ENCODE measurements around the gene ACTR3. TPM values are rescaled to one million over a fixed set of nuclear protein-coding genes. Genes with fewer than 3 reads are reported as not detected.

The ACTR3 gene
- total RNA-seq, 1 donor from 2014 or later, result 175 TPM

GRCh38 chr2:113863144-113863543 lies 26.7 kb upstream of the ACTR3 start:
- Mint-ChIP-seq H3K4me1 (ENCODE audit: unreplicated experiment) (no peaks in the 10 kb centered on the region), H3K27me3 (no peaks in the 10 kb centered on the region), H3K9me3 (no peaks in the 10 kb centered on the region), H3K4me3 (no peak overlapping the region), H3K27ac (no peak overlapping the region), H3K36me3 (no peaks in the 10 kb centered on the region)
- no peak for TF ChIP-seq CTCF (conservative IDR thresholded peaks at IDR 0.05)
- DNase-seq (ENCODE audit: extremely low spot score, unreplicated experiment), result no peak

GRCh38 chr2:113867571-113867970 lies 22.3 kb upstream of the ACTR3 start:
- H3K36me3 Mint-ChIP-seq, result no peaks in the 10 kb centered on the region
- no peaks in the 10 kb centered on the region for H3K4me1 Mint-ChIP-seq (ENCODE audit: unreplicated experiment)
- H3K27me3 Mint-ChIP-seq, result no peaks in the 10 kb centered on the region
- H3K9me3 Mint-ChIP-seq, result no peaks in the 10 kb centered on the region
- H3K4me3 Mint-ChIP-seq, result no peak overlapping the region
- no peak for TF ChIP-seq CTCF (conservative IDR thresholded peaks at IDR 0.05)
- DNase-seq (ENCODE audit: extremely low spot score, unreplicated experiment), result no peak
- no peak overlapping the region for H3K27ac Mint-ChIP-seq

- Mint-ChIP-seq H3K4me1 (ENCODE audit: unreplicated experiment) (no peaks in the 10 kb centered on the region), H3K27me3 (no peaks in the 10 kb centered on the region), H3K36me3 (no peaks in the 10 kb centered on the region), H3K27ac (no peak overlapping the region), H3K4me3 (no peak overlapping the region), H3K9me3 (no peaks in the 10 kb centered on the region)
- no peak for TF ChIP-seq CTCF (conservative IDR thresholded peaks at IDR 0.05)
- DNase-seq (ENCODE audit: extremely low spot score, unreplicated experiment), result no peak
These were observed 20.6 kb upstream of the ACTR3 start for GRCh38 chr2:113869253-113869652.

- no peak overlapping the region for H3K27ac Mint-ChIP-seq
- no peaks in the 10 kb centered on the region for H3K9me3 Mint-ChIP-seq
- H3K4me3 Mint-ChIP-seq, result no peak overlapping the region
- H3K4me1 Mint-ChIP-seq (ENCODE audit: unreplicated experiment), result peaks cover 6% of the 10 kb centered on the region
- no peaks in the 10 kb centered on the region for H3K27me3 Mint-ChIP-seq
- no peak for DNase-seq (ENCODE audit: extremely low spot score, unreplicated experiment)
- no peak for TF ChIP-seq CTCF (conservative IDR thresholded peaks at IDR 0.05)
- H3K36me3 Mint-ChIP-seq, result no peaks in the 10 kb centered on the region
These were observed 17.7 kb upstream of the ACTR3 start for GRCh38 chr2:113872201-113872600.

- Mint-ChIP-seq H3K4me3 (no peak overlapping the region), H3K27me3 (no peaks in the 10 kb centered on the region), H3K27ac (no peak overlapping the region), H3K4me1 (ENCODE audit: unreplicated experiment) (peaks cover 19% of the 10 kb centered on the region), H3K36me3 (no peaks in the 10 kb centered on the region), H3K9me3 (no peaks in the 10 kb centered on the region)
- DNase-seq (ENCODE audit: extremely low spot score, unreplicated experiment), result no peak
- no peak for TF ChIP-seq CTCF (conservative IDR thresholded peaks at IDR 0.05)
These were observed 16.0 kb upstream of the ACTR3 start for GRCh38 chr2:113873867-113874266.

GRCh38 chr2:113875135-113875534 lies 14.8 kb upstream of the ACTR3 start:
- Mint-ChIP-seq H3K4me1 (ENCODE audit: unreplicated experiment) (peaks cover 21% of the 10 kb centered on the region), H3K36me3 (no peaks in the 10 kb centered on the region), H3K27ac (no peak overlapping the region), H3K27me3 (no peaks in the 10 kb centered on the region), H3K4me3 (no peak overlapping the region), H3K9me3 (no peaks in the 10 kb centered on the region)
- no peak for DNase-seq (ENCODE audit: extremely low spot score, unreplicated experiment)
- TF ChIP-seq CTCF (conservative IDR thresholded peaks at IDR 0.05), result no peak
